Activated T-cell treated with anti-CD3 and anti-CD28 coated beads for 1 hour (primary cell): ENCODE measurements around the gene GRK5.

Experiments used
- DNase-seq: peaks from one replicate; pipeline ENCODE4 v3.0.0-alpha.2; 2020; ENCODE audit warnings: low read depth

GRK5 gene

DNA sequence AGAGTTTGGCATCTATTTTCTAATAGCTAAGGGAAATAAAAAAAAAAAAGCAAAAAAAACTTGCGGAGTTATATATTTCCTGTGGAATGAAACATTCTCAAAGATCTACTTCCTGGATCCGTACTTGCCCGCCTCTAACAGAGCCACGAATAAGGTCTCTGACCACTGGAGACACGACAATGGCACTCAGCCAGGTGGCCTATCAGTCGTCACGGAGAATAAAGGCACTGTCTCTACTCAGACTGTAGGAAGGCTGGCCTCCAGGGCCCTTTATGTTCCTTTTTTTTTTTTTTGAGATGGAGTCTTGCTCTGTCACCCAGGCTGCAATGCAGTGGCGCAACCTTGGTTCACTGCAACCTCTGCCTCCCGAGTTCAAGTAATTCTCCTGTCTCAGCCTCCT, 276.5 kb downstream of the GRK5 start:
- no peak for DNase-seq

- no peak for DNase-seq
Observed at GRCh38 chr10:119488675-119489074, 281.3 kb downstream of the GRK5 start.

DNA sequence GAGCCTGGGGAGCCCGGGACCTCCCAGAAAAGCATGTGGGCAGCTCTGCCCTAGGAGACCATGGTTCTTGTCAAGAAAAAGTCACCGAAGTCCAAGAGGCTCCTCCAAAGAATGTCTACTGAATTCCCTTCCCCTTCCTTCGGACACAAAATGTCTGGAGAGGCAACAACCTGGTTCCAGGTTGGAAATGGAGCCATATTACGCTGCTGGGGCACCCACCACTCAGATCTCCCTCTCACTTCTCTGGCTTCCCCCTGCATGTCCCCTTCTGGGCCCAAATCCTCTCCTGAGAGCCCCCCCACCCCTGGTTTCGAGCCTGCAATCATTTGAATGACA, 282.6 kb downstream of the GRK5 start:
- no peak for DNase-seq

DNA sequence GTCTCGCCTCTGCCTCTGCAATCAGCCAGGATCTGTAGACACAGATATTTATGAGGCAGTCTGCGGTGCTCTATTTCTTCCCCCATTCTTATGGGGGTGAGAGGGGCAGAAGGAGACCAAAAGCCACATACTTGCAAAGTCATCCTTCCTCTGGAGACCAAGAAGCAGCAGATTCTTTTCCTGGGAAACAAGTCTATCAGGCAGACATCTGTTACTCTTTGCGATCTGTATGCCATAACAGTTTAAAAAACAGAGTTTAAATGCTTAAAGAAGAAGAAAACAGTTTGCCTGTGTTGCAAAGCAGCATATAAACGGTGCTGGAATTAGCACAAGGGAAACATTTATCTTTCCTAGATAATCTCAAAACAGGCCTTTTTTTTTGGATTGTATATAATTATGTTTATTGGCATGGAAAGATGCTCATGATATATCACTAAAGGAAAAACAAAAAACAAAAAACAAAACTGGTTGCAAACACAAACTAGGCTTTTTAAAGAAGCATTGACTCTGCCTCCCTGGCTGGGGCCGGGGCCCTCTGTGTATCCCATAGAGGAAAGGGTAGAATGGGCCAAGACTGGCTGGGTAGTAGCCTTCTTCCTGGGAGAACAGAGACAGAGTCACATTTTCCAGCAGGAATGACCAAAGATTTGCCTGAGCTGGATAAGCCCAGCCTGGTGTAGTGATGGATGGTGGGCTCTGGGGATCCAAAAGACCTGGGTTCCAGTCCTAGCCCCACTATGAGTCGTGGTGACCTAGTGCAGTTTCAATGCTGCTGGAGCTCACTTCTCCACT, 284.8 kb downstream of the GRK5 start:
- DNase-seq: no peak

DNA sequence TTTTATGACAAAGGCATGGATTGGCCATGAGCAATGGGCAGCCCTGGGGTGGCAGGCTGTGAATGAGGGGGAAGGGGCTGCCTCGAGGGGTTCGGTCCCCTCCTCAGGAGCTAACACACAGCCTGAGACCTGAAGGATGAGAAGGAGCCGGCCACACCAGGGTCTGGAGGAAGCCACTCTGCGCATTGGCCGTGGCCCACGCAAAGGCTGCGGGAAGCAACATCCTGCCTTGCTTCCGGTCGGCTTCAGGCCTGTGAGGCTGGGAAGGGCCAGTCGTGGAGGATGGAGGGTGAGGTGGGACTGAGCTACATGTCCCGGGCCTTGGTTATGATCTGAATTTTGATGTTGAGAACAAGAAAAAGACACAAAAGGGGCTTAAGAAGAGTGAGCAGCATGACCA, 285.8 kb downstream of the GRK5 start:
- no peak for DNase-seq

- DNase-seq: no peak
Observed at GRCh38 chr10:119494236-119495020, 287.1 kb downstream of the GRK5 start.

GRCh38 chr10:119495021-119495505, 287.7 kb downstream of the GRK5 start:
- no peak for DNase-seq

DNA sequence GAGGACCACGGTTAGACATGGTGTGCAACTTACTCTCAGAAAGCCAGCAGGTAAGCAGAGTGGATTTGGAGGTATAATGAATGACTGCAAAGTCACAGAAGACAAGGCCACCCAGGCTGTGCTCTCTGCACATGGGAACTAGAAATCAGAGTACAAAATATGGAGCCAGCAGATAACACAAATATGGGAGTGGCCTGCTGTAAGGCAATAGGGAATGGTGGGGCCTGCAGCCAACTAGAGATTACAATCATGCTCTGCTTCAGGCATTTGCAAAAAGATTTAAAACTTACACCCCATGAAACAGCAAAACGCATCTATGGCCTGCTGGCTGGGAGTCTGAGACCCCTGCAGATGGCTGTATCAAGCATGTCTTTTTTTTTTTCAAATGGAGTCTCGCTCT, 288.2 kb downstream of the GRK5 start:
- no peak for DNase-seq

DNA sequence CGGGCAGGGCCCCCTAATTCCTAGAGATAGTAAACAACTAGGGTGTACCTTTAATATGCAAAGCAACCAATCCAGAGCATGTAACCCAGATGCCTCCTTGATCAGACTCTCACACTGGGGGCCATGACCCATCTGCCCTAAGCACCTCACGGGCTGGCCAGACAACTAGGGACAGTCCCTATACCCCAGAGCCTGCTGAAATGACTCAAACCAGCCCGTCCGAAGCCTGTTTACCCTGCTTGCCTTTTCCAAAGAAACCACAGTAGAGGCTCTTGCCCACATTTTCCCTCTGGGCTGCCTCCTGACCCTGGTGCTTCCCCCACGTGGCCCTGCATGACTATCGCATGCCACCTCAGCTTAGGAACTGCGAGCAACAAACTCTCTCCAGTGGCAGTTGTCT, 288.9 kb downstream of the GRK5 start:
- DNase-seq: no peak

DNA sequence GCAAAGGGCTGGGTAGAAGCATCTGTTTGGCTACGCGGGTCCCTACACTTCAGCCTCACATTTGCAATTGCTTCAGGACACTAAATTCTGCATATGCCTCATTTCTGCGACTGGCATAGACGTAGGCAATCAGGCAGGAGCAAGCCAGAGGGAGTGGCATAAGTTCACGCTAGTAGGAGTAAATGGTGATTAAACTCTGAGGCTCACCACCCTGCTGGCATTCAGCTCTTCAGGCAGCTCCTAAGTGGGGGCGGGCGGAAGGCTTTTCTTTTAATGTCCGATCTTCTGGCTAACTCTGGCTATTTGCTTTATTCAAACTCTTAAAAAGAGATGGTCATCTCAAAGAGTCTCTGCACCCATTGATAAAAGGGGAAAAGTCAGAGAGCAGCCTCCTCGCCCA, 289.9 kb downstream of the GRK5 start:
- no peak for DNase-seq

DNA sequence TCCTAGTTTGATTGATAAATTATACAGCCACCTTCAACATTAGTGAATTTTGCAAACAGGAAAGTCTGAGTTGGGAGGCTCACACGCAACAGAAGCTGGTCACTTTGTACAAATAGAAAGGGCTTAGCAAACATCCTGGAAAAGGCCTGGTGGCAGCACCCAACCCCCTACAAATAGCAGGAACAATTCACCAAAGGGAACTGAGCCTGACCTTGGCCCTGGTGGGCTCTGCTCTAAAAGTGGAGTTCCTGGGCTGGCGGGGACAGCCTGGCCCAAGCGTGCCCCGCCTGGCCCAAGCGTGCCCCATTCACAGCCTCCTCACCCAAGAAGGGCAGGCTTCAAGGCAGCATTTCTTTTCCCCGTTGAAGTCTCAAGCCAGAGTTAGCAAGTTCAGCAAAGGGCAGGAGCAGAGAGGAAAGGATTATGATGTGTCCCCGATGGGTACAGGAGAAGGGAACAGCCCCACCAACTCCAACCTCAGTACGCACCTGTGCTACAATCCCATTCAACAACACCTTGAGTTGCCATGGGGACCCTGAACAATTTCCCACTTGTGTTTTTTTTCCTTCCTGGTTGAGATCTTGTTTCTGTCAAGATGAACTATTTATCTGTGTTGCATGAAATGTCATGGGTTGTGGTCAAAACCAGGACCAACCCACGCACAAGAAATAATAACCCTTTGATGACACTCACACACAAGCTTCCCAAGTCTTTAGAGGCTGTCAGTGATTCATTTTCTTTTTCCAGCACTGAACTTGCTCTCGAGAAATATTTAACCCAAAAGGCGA, 291.7 kb downstream of the GRK5 start:
- no peak for DNase-seq

DNA sequence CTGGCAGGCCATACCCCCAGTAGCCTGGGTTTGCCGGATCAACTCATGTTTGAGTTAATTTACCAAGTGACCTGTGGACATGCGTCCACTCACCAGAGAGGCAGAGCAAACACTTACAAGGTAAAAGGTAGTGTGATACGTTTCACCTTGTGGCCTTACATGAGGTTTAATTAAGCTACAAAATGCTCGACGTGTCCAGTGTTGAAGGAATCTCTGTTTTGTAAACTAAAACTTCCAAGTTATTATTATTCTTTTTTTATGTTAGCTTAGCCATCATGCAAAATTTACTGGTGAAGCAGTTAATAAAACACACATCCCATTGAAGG, 292.3 kb downstream of the GRK5 start:
- no peak for DNase-seq

- DNase-seq: no peak
Observed at GRCh38 chr10:119500123-119500795, 292.9 kb downstream of the GRK5 start.

DNA sequence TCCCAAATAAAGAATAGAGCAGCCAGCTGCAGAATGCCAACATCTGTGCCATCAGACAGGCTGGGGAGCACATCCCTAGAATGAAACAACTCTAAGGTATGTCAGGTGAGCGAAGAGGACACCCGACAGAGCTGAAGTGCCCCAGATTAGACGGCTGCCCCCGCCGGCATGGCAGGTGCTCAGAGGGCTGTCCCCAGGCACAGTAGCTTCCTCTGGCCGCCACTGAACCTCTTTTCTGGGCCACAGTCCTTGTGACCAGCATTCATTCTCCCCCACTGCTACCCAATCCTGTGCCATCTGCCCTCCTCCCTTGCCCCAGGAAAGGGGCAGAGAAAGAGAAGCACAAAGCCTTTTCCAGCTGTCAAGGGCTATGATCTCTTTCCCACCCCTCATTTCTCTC, 293.4 kb downstream of the GRK5 start:
- no peak for DNase-seq

DNA sequence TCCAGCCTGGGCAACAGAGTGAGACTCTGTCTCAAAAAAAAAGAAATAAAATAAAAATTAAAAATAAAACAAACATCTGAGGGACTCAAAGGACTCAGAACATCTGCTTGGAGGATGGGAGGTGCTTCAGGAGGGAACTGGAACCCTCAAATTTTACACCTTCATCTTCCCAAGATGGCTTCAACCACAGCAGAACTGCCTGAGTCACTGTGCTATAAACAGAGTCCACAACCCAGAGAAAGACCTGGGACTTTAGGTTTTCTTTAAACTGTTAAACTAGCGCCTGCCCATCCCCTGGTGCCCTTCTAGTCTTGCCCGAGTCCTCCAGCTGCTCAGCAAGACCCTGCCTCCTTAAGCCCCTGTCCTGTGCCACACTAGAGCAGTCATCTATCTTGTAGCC, 294.3 kb downstream of the GRK5 start:
- DNase-seq: no peak

DNA sequence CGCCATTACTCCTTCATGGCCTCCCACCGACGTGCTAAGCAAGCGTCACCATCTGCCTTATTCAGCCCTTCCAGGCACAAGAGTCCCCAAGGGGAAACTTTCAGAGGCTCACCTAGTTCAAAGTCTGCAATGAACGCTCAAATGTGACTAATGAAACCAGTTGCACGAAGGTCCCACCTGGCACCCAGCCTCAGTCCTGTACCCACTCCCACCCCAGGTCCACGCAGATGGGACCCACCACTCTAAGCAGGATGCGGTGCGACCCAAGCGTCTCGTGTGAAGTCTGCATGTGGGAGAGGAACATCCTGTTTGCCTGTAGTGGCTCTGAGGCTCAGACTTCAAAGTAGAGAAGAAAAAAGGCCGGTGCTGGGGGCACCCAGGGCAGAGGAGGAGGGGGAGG, 294.8 kb downstream of the GRK5 start:
- DNase-seq: peak; percentile 76

DNA sequence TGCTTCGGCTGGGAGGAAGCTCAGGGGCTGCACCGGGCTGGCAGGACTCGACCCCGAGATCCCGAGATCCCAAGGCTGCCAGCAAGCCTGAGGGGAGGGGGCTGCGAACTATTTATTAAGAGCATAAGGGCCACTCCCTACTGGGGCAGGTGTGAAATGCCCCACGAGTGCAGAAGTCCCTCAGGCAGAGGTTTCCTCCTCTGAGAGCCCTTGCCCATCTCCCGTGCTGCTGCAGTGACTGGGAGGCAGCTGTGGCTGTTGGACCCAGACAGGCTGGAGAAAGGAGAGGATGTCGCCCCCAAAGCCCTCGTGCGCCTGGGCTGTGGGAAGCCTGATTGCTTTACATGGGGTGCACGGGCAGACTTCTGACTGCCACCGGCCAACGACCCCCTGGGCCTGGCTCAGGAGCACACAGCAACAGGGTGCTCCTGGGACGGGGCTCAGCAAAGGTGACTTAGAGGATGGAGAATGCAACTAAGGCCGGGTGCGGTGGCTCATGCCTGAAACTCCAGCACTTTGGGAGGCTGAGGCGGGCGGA, 295.3 kb downstream of the GRK5 start:
- no peak for DNase-seq

GRCh38 chr10:119503821-119504220, 296.4 kb downstream of the GRK5 start:
- DNase-seq: no peak

- no peak for DNase-seq
Observed at GRCh38 chr10:119504651-119505050, 297.3 kb downstream of the GRK5 start.

DNA sequence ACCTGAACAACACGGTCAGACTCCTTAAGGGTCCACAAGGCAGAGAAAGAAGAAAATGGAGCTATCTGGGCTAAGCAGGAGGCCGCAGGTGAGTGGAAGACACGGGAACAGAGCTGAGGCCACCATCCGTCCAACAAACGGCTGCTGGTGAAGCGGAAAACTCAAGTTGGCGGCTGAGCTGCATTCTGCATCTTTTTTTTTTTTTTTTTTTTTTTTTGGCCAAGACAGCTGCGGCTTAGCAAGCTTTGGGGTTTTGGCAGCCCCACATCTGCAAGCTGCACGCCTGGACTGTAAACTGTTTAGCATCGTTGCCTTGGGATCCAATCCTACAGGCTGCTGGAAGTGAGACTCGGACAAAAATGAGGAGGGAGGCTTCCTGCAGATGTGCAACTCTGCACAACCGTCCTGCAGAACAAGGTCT, 297.8 kb downstream of the GRK5 start:
- no peak for DNase-seq
